LHCN-M2 (cell line): Measurements from ENCODE around the gene WAPL. TPM values are rescaled to one million over a fixed set of nuclear protein-coding genes. Genes with fewer than 3 reads are reported as not detected.

Source experiments
- DNase-seq: peaks from one replicate; pipeline ENCODE4 v3.0.0-alpha.2; 2012; ENCODE audit warnings: low read depth
- total RNA-seq: library from RNA; depleted of rRNA; stranded (reverse); fragments of >200 nt; gene quantifications from 2 replicates; pipeline ENCODE4 v1.2.3, GENCODE V29; 2014

The WAPL gene
- total RNA-seq, 1 experiment from 2014 or later: 36.6 TPM

GRCh38 chr10:86461963-86462804 lies 59.4 kb downstream of the WAPL start:
- DNase-seq: no peak

GRCh38 chr10:86451604-86451960 lies 70.0 kb downstream of the WAPL start:
- DNase-seq: no peak

GRCh38 chr10:86450806-86451603 lies 70.6 kb downstream of the WAPL start:
- DNase-seq: no peak

GRCh38 chr10:86449926-86450558 lies 71.5 kb downstream of the WAPL start:
- no peak for DNase-seq

DNA sequence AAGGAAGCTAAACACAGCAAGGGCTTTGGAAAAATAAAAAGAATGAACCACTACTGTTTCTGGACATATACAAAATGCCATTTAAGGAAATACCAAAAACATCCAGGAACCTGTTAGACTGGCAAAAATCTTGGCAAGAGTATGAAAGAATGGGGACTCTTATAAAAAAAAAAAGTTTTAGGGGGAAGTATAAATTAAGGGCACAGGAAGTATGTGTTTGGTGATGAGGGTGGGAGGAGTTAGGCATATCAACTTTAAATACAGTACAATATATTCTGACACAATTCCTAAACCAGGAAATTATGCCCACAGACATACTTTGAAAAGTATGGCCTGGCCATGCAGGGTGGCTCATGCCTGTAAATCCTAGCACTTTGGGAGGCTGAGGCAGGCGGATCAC lies 74.2 kb downstream of the WAPL start:
- no peak for DNase-seq

DNA sequence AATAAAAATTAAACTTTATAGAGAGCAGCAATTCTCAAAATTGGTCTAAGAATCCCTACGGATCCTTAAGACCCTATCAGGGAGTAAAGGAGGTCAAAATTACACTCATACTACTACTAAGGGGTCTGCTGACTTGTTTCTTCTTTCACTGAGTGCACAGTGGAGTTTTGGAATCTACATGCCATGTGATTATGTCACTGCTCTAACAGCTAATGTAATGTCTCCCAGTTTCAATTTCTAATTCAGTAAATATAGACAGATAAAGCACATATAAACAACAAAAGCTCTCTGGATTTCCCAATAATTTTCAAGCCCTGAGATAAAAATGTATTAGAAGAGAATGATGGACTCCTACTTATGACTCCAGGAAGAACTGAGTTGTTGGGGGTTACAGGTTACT lies 74.6 kb downstream of the WAPL start:
- DNase-seq: no peak

DNA sequence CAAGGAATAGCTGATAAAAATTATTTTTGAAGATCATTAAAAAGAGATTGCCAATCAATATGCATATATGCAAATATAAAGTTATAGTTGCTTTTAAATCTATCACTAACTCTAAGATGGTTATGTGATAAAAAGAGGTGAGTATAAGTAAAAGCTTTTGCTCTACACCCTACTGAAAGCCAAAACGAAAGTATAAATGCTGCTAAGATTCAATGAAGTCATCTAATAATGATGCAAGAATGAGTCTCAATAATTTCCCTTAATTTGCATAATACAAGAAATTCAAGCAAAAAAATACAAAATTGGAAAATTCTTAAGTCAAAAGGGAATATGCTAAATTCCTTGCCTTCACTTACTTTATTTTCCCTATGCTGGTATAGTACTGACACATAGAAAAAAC lies 75.2 kb downstream of the WAPL start:
- no peak for DNase-seq

GRCh38 chr10:86443936-86444335 lies 77.7 kb downstream of the WAPL start:
- DNase-seq: peak; percentile 58

- no peak for DNase-seq
Observed at GRCh38 chr10:86443069-86443468, 78.5 kb downstream of the WAPL start.

GRCh38 chr10:86440874-86441843 lies 80.4 kb downstream of the WAPL start:
- DNase-seq: peak; percentile 67

DNA sequence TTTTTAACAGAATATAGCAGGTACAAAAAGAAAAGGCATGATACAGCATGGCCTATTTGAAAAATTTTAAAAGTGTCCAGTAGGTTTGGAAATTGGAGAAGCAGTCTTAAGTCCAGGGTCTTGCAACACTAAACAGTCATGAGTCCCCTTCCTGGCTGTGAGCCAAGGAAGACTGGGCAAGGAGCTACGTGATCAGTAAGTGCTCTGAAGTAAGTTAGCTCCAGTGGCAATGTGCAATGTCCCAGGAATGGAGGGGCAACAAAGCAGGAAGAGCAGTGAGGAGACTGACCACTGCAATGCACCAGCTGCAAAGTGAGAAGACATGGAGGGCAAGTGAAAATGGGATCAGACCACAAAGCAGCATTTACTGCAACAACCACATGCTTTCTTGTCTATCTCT lies 82.0 kb downstream of the WAPL start:
- peak; percentile 90 for DNase-seq

DNA sequence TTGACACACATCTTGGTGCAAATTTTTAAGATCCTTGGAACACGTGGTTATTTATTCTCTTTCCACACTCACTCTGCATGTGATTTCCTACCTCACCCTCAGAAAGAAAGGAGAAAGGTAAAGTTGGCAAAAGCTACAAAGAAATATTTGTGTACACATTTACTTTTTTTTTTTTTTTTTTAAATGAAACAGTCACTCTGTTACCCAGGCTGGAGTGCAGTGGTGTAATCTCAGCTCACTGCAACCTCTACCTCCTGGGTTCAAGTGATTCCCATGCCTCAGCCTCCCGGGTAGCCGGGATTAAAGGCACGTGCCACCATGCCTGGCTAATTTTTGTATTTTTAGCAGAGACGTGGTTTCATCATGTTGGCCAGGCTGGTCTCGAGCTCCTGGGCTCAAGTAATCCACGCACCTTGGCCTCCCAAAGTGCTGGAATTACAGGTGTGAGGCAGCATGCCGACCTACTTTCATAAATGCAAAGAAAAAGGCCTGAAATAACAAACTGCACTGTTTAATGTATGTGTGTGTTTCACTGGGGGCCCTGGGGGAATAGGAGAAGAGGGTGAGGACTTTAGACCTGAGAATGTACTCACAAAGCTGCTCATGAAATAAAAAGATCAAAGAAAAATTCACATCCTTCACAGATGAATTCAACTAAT lies 83.4 kb downstream of the WAPL start:
- no peak for DNase-seq

GRCh38 chr10:86437447-86437846 lies 84.1 kb downstream of the WAPL start:
- DNase-seq: no peak

- DNase-seq: no peak
Observed at GRCh38 chr10:86436963-86437362, 84.6 kb downstream of the WAPL start.

GRCh38 chr10:86434656-86435055 lies 86.9 kb downstream of the WAPL start:
- DNase-seq: no peak

DNA sequence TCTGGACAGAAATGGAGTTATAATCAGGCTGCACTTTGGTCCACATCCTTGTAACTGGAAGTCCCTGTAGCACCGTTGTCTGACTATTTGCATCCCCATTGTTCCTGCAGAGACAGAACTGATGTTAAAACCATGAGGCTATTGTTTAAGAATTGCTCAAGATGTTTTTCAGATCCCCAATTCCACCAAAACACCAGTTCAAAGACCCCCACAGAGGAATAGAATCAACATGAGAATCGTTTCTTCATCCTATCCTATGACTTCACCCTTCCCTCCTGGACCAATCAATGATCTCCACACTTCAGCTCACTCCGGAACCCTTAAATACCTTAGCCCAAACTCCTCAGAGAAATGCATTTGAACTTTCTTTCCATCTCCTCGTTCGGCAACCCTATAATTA lies 97.9 kb downstream of the WAPL start:
- DNase-seq: no peak

GRCh38 chr10:86419101-86419500 lies 102.5 kb downstream of the WAPL start:
- no peak for DNase-seq

DNA sequence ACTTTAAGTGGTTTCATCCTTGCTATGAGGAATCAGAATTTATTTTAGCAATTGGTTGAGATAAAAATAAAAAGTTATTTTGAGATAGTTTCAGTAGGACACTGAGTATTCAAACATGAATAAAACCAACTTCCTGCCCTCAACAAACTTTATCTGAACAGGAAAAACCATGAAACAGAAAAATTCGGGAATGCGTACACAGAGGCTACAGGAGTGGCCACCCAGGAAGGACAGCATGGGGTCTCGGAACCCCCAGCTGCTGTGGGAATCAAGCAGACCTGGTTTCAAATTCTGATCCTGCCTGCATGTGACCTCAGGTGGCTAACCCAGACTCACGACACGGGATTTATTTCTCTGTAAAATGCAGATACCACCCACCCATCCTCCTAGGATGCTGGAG lies 106.0 kb downstream of the WAPL start:
- no peak for DNase-seq

DNA sequence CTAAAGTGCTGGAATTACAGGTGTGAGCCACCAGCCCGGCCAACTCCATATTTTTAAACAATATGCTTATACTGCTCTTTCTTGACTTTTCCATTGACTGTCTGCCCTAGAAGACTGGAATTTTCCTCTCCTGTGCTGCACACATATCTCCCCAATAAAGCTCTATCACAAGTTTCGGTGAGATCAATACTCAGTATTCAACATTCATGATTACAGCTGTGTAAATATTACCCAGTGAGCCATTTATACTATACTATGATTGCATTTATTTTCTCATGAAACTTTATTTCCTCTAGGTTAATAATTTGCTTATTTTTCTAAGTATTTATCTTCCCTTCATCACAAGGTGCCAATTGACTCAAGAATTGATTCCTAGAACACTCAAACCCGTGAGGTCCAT lies 106.5 kb downstream of the WAPL start:
- no peak for DNase-seq

- no peak for DNase-seq
Observed at GRCh38 chr10:86413046-86413728, 108.4 kb downstream of the WAPL start.
